AG04450 (cell line): Measurements from ENCODE around the gene RIMBP2. TPM values are rescaled to one million over a fixed set of nuclear protein-coding genes. Genes with fewer than 3 reads are reported as not detected.

Source experiments
- CTCF ChIA-PET: fragments of 300-600, 350-600 bp; formaldehyde crosslinking; extraction: SDS; loops from one replicate; lab custom pipeline; 2022; ENCODE audit warnings: antibody characterized with exemption, inconsistent platforms; lab: Charles Lee
- POLR2A ChIA-PET: fragments of 350-600 bp; formaldehyde crosslinking; extraction: SDS; loops from one replicate; lab custom pipeline; 2021; ENCODE audit warnings: antibody characterized with exemption, inconsistent platforms; lab: Yijun Ruan, JAX
- DNase-seq: peaks from one replicate; pipeline ENCODE4 v3.0.0-alpha.2; 2011; ENCODE audit warnings: low read depth, low spot score
- H3K27ac ChIP-seq: one replicate; pipeline ENCODE4 v1.5.1; 2012; ENCODE audit warnings: low read depth, low read length, control low read depth
- H3K27me3 ChIP-seq: one replicate; pipeline ENCODE4 v1.6.0; 2012; ENCODE audit warnings: low read length; ENCODE audit not compliant: control insufficient read depth, insufficient read depth
- H3K4me3 ChIP-seq: 2 replicates; pipeline ENCODE4 v1.5.1; 2011; ENCODE audit warnings: mild to moderate bottlenecking, low read depth, low read length, control low read depth
- H3K9me3 ChIP-seq: 2 replicates; pipeline ENCODE4 v1.5.1; 2012; ENCODE audit warnings: low read length; ENCODE audit not compliant: control insufficient read depth, insufficient read depth
- polyA plus RNA-seq: library from polyadenylated mRNA; depleted of rRNA; stranded (reverse); fragments of >200 nt; gene quantifications from 2 replicates; pipeline ENCODE4 v1.2.3, GENCODE V29; 2011
- TF ChIP-seq, protein P1 (sequence below): IDR thresholded peaks from 2 replicates; pipeline ENCODE4 v1.5.1; 2011; ENCODE audit warnings: low read depth, low read length, control low read depth, inconsistent platforms

The RIMBP2 gene
- polyA plus RNA-seq, 1 experiment = not detected

DNA sequence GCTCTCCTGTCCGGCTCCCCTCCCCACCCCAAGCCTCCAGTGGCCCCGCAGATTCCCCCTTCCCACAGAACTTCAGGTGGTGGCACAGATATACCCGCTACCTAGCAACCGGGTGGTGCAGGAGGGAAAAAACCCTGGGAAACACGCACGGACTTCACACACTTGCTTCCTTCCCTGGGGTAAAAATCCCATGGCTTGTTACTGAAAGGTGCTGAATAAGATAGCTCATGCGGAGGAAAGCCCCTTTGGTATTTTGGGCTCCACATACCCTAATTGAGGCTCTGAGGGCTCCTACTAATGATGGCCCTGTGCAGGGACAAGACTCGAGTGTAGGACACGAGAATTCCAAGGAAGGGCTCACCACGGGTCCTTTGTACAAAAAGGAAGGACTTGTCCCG lies 869 bp upstream of the RIMBP2 start:
- POLR2A ChIA-PET = no interaction called here
- no peak overlapping the region for H3K4me3 ChIP-seq
- peaks cover 21% of the 10 kb centered on the region for H3K9me3 ChIP-seq
- CTCF ChIA-PET = no interaction called here
- H3K27ac ChIP-seq = no peak overlapping the region
- TF ChIP-seq, protein P1, sequence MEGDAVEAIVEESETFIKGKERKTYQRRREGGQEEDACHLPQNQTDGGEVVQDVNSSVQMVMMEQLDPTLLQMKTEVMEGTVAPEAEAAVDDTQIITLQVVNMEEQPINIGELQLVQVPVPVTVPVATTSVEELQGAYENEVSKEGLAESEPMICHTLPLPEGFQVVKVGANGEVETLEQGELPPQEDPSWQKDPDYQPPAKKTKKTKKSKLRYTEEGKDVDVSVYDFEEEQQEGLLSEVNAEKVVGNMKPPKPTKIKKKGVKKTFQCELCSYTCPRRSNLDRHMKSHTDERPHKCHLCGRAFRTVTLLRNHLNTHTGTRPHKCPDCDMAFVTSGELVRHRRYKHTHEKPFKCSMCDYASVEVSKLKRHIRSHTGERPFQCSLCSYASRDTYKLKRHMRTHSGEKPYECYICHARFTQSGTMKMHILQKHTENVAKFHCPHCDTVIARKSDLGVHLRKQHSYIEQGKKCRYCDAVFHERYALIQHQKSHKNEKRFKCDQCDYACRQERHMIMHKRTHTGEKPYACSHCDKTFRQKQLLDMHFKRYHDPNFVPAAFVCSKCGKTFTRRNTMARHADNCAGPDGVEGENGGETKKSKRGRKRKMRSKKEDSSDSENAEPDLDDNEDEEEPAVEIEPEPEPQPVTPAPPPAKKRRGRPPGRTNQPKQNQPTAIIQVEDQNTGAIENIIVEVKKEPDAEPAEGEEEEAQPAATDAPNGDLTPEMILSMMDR = no peak
- H3K27me3 ChIP-seq = no peaks in the 10 kb centered on the region
- no peak for DNase-seq

DNA sequence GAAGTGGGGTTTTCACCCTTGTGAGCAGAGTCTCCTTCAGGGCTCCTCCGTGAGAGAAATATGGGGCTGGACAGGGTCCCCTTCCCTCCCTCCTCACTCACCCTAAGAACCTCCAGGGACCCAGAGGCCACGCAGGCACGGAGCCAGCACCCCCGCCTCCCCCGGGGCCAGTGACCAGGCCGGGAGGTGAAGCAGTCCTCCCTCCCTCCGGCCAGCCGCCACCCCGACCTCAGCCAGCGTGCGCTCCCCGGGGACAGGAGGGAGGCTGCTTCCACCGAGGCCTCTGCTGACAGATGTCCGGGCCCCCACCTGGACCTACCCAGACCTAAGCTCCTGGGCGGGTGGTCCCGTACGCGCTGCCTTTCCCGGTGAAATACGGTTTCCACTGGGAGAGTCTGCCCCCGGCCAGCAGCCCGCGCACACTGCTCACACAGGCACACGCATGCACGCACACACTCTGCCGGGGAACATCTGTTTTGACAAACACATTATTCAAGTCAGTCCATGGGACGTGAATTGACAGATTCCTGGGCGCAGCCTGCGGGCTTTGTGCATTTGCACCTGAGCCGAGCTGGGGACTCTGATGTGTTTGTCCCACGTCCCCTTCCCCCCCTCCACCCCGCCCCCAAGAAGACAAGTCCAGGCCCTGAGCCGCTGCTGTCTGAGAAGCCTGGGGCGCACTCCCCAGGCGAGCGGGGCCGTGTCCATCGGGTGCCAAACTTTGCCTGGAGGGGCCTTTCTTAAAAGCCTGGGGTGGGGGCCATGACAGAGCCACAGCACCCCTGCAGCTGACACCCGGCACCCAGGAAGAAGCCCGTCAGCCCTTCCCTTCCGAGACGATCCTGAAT lies 725 bp downstream of the RIMBP2 start:
- no peak for DNase-seq

DNA sequence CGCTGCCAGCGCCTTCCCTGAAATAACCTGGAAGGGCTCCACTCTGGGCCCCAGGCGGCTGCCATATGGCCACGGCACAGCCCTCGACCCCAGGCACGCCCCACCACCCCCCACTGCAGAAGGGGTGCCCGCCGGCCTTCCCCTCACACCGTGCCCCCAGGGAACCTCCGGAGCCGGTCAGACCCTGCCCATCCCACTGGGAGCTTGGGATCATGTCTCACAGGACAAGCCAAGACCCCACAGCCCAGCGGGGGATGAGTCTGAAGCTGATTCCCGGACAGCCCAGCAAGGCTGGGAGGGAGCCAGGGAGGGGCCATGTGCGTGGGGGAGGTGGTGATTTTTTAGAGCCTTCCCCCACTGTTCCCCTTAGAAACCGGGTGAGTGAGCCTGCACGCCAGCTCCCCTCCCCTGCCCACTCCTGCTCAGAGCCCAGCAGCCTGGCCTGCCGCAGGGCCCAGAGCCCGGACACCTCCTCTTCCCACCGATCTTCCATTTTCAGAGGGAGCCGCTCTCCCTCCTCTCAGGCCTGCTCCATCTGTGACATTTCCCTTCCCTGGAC lies 1.4 kb downstream of the RIMBP2 start:
- no peak for DNase-seq
- H3K27ac ChIP-seq = no peak overlapping the region
- H3K27me3 ChIP-seq = no peaks in the 10 kb centered on the region
- H3K9me3 ChIP-seq = peaks cover 40% of the 10 kb centered on the region
- ChIA-PET POLR2A (interaction anchor here (0.6 kb wide), 1 partner anchor 122 kb away, joined by 10 read pairs; no protein-coding TSS in a partner anchor), CTCF (no interaction called here)
- H3K4me3 ChIP-seq = no peak overlapping the region
- TF ChIP-seq, protein P1 = no peak

More for the DNA sequence above, 725 bp downstream of the RIMBP2 start:
- peaks cover 33% of the 10 kb centered on the region for H3K9me3 ChIP-seq
- POLR2A ChIA-PET = interaction anchor here (0.6 kb wide), 1 partner anchor 122 kb away, joined by 10 read pairs; no protein-coding TSS in a partner anchor
- H3K4me3 ChIP-seq = no peak overlapping the region
- no peak overlapping the region for H3K27ac ChIP-seq
- CTCF ChIA-PET = no interaction called here
- no peaks in the 10 kb centered on the region for H3K27me3 ChIP-seq
- TF ChIP-seq, protein P1 = no peak

DNA sequence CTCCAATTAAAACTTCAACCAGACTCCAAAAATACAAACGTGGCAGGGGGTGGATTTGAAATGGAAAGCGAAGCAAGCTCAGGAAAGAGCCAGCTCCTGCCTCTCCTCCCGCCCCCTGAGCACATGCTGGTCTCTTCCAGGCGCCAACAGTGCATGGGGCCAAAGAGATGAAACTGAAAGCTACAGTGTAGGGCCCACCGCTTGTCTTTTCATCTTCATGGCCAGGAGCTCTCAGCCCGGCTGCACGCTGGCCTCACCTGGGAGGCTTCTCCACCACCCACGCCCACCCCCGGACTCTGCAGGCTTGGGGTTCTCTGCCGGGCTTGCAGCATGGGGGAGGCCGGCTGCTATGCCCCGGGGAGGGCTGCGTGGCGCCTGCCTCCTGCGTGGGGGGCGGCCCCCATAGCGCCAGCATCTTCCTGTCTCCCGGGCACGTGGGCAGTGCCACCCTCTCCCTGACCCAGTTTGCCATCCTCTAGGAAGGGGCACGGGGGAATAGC lies 2.0 kb downstream of the RIMBP2 start:
- ChIA-PET POLR2A (no interaction called here), CTCF (no interaction called here)
- no peak for DNase-seq
- Histone ChIP-seq H3K4me3 (no peak overlapping the region), H3K9me3 (peaks cover 45% of the 10 kb centered on the region), H3K27me3 (no peaks in the 10 kb centered on the region), H3K27ac (no peak overlapping the region)
- TF ChIP-seq, protein P1 = no peak

DNA sequence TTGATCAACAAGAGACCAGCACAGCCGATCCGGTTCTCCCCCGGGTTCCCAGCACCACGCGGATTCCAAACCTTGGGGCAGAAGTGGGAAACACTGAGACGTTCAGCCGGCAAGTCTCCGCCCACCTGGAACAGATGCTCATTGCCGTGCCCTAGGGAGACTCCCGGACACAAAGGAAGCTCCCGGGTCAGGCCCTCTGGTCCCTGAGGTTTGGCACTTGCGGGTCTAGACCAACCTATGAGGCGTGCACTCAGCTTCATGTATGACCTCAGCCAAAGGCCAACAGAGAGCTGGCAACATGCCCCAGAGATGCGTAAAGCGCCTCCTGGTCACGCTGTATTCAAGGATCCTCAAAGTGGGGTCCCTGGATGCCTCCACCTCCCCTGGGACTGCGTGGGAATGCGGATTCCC lies 2.5 kb downstream of the RIMBP2 start:
- TF ChIP-seq, protein P1 = no peak
- H3K9me3 ChIP-seq = peaks cover 47% of the 10 kb centered on the region
- ChIA-PET CTCF (no interaction called here), POLR2A (no interaction called here)
- no peak overlapping the region for H3K27ac ChIP-seq
- H3K27me3 ChIP-seq = no peaks in the 10 kb centered on the region
- no peak overlapping the region for H3K4me3 ChIP-seq
- DNase-seq = no peak
